SU-DHL-6 (cell line): ENCODE measurements around the gene ANGPTL8.

Experiments
- CTCF ChIP-seq: fragments of 200-600 bp; sonication (generic); IDR thresholded peaks from one replicate; pipeline ENCODE4 v1.5.1; 2017; ENCODE audit warnings: antibody characterized with exemption, mild to moderate bottlenecking, low read length, moderate library complexity; ENCODE audit not compliant: insufficient read depth, poor library complexity, severe bottlenecking
- EZH2phosphoT487 ChIP-seq: fragments of 200-600 bp; sonication (generic), shearing (Covaris generic); conservative IDR thresholded peaks from 2 replicates; pipeline ENCODE4 v1.6.1; 2018; ENCODE audit warnings: mild to moderate bottlenecking, antibody characterized with exemption, low read length, moderate library complexity, mixed read lengths

GRCh38 chr19:11195681-11196080, 43.7 kb upstream of the ANGPTL8 start:
- TF ChIP-seq EZH2phosphoT487: no peak
- no peak for TF ChIP-seq CTCF
